NCI-H2227 (cell line): Measurements from ENCODE around the gene GID8.

Source experiments
- DNase-seq: peaks from one replicate; lab custom pipeline; 2025; ENCODE audit not compliant: unreplicated experiment; lab: John Stamatoyannopoulos, UW

The GID8 gene

GRCh38 chr20:62902926-62903615 is 34.9 kb upstream of the GID8 start:
- no peak for DNase-seq

GRCh38 chr20:62905536-62906117 is 32.3 kb upstream of the GID8 start:
- no peak for DNase-seq

- no peak for DNase-seq
These were observed 31.7 kb upstream of the GID8 start for GRCh38 chr20:62906209-62906608.

GRCh38 chr20:62906647-62907375 is 31.1 kb upstream of the GID8 start:
- no peak for DNase-seq

GRCh38 chr20:62907384-62908317 is 30.3 kb upstream of the GID8 start:
- DNase-seq = no peak

GRCh38 chr20:62908971-62909791 is 28.8 kb upstream of the GID8 start:
- no peak for DNase-seq

GRCh38 chr20:62910217-62910766 is 27.7 kb upstream of the GID8 start:
- no peak for DNase-seq

- DNase-seq = no peak
These were observed 27.0 kb upstream of the GID8 start for GRCh38 chr20:62910777-62911497.

GRCh38 chr20:62911701-62912280 is 26.2 kb upstream of the GID8 start:
- no peak for DNase-seq

GRCh38 chr20:62913043-62913630 is 24.8 kb upstream of the GID8 start:
- DNase-seq = no peak

GRCh38 chr20:62914436-62914835 is 23.5 kb upstream of the GID8 start:
- DNase-seq = no peak

GRCh38 chr20:62914970-62915457 is 22.9 kb upstream of the GID8 start:
- peak; percentile 62 for DNase-seq

GRCh38 chr20:62916703-62917476 is 21.1 kb upstream of the GID8 start:
- no peak for DNase-seq

- no peak for DNase-seq
These were observed 20.2 kb upstream of the GID8 start for GRCh38 chr20:62917720-62918119.

GRCh38 chr20:62918147-62918546 is 19.8 kb upstream of the GID8 start:
- DNase-seq = no peak

GRCh38 chr20:62918831-62919230 is 19.1 kb upstream of the GID8 start:
- DNase-seq = no peak

- no peak for DNase-seq
These were observed 17.8 kb upstream of the GID8 start for GRCh38 chr20:62920039-62920645.
